GM18519 (cell line): ENCODE data around the gene TATDN2.

ENCODE experiments used
- ATAC-seq: cut with Tn5 transposase; IDR thresholded peaks from one replicate; pipeline ENCODE4 v1.9.1; 2021; ENCODE audit warnings: mild to moderate bottlenecking, moderate library complexity; ENCODE audit not compliant: unreplicated experiment, low FRiP score

Gene TATDN2

DNA sequence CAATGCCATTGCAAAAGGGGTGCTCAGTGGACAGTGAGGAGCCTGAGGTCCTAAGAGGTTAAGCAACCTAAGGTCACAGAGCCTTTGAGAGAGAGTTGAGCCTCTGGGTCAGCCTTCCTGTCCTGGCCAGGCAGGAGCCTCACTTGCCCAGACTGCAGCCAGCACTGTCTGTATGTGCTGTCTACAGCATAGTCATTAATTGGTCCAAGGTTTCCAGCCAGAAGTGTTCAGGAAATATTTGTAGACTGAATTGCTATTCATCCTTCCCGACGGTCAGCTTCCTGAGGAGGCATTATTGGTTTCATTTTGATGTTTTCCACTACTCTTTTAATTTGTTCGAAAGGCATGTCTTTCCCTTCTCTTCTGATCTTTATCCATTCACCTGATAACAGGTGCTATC, 64.6 kb downstream of the TATDN2 start:
- ATAC-seq: no peak

GRCh38 chr3:10315101-10315500, 66.8 kb downstream of the TATDN2 start:
- no peak for ATAC-seq

- no peak for ATAC-seq
Observed at GRCh38 chr3:10315771-10316344, 67.6 kb downstream of the TATDN2 start.

GRCh38 chr3:10317311-10317960, 69.2 kb downstream of the TATDN2 start:
- no peak for ATAC-seq

DNA sequence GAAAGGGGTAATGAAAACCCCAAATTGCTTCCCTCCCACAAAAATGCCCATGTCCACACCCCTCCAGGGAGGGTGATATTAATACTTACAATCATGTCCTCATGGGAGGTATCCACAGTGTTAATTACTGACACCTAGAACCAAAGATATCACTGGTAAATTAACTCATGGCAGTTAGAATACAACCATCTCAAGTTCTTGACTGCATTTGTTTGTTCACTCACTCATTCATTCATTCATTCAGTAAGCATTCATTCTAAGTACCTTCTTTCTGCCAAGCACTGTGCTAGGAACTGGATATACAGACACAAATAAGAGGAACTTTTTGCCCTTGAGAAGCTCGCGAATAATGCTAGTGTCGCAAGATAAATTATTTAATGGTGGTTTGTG, 69.7 kb downstream of the TATDN2 start:
- ATAC-seq: no peak

DNA sequence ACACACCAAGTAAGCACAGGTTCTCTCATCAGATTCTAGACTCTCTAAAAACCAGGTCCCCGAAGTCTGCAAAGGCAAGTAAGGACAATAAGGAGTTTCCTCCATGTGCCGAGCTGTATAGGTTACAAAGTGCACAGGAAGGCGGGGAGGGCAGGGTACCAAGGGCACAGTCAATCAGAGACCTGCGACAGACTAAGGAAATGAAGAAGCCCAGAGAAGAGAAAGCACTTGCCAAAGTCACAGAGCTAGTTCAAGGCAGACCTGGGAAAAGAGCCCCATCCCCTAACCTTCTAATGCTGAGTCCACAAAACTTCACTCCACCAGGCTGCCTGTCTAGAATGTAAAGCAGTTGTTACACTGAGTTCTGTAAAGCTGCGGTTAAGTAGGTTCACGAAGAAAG, 71.0 kb downstream of the TATDN2 start:
- ATAC-seq: no peak

GRCh38 chr3:10319804-10320203, 71.5 kb downstream of the TATDN2 start:
- no peak for ATAC-seq

DNA sequence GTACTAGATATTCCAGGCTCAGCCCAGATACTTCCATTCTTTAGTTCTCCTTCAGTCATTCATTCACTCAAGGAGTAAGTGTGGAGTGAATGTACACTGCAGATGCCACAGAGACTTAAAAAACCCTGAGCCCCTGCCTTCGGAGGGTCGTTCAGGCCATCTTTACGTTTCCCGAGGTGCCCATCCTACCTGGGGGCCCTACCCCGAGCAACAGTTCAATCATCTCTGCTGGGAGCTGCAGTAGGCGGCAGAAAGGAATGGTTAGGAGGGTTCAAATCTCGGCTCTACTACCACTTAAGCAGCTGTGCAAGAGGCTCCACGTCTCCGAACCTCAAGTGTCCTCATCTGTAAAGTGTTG, 72.0 kb downstream of the TATDN2 start:
- no peak for ATAC-seq

- ATAC-seq: no peak
Observed at GRCh38 chr3:10321630-10322351, 73.5 kb downstream of the TATDN2 start.

- ATAC-seq: no peak
Observed at GRCh38 chr3:10322352-10322710, 74.1 kb downstream of the TATDN2 start.

GRCh38 chr3:10327592-10327991, 79.3 kb downstream of the TATDN2 start:
- ATAC-seq: no peak

GRCh38 chr3:10328460-10329071, 80.3 kb downstream of the TATDN2 start:
- ATAC-seq: no peak

- no peak for ATAC-seq
Observed at GRCh38 chr3:10329495-10330015, 81.3 kb downstream of the TATDN2 start.

- no peak for ATAC-seq
Observed at GRCh38 chr3:10330319-10330718, 82.1 kb downstream of the TATDN2 start.
